Measurements from ENCODE around the gene SLC24A3.

GRCh38 chr20:19756761-19757486 is 544.5 kb downstream of the SLC24A3 start:
- no peak for TF ChIP-seq PPARA (CRISPR knock-in tag; IDR thresholded peaks at IDR 0.05; ENCODE audit: borderline replicate concordance)
- TF ChIP-seq PATZ1 (CRISPR knock-in tag; IDR thresholded peaks at IDR 0.05; ENCODE audit: borderline replicate concordance), result no peak
- TF ChIP-seq RARB (CRISPR knock-in tag; IDR thresholded peaks at IDR 0.05), result no peak
- no peak for TF ChIP-seq ZNF565 (CRISPR knock-in tag; conservative IDR thresholded peaks at IDR 0.05; ENCODE audit: low read depth)
- TF ChIP-seq CSDC2 (CRISPR knock-in tag; IDR thresholded peaks at IDR 0.05), result no peak
- no peak for TF ChIP-seq ZFP30 (CRISPR knock-in tag; IDR thresholded peaks at IDR 0.05)
